H9 (cell line): Measurements from ENCODE around the gene PSMA6. TPM values are rescaled to one million over a fixed set of nuclear protein-coding genes. Genes with fewer than 3 reads are reported as not detected.

Experiments
- DNase-seq: peaks from one replicate; pipeline ENCODE4 v3.0.0-alpha.2; 2017
- H2AFZ ChIP-seq: one replicate; pipeline ENCODE4 v1.6.1; 2013; ENCODE audit warnings: mild to moderate bottlenecking, low read length, control low read depth, moderate library complexity
- H2AK5ac ChIP-seq: 2 replicates; pipeline ENCODE4 v1.6.1; 2013; ENCODE audit warnings: low read length, control low read depth, mixed read lengths; ENCODE audit not compliant: insufficient read length
- H2BK120ac ChIP-seq: one replicate; pipeline ENCODE4 v1.6.1; 2013; ENCODE audit warnings: low read depth, mild to moderate bottlenecking, low read length, control low read depth, inconsistent platforms; ENCODE audit not compliant: poor library complexity, severe bottlenecking
- H2BK12ac ChIP-seq: 2 replicates; pipeline ENCODE4 v1.6.1; 2013; ENCODE audit warnings: low read length, control low read depth, mixed read lengths, low read depth; ENCODE audit not compliant: insufficient read length
- H2BK15ac ChIP-seq: 2 replicates; pipeline ENCODE4 v1.6.1; 2013; ENCODE audit warnings: low read depth, low read length, control low read depth
- H2BK20ac ChIP-seq: one replicate; pipeline ENCODE4 v1.6.1; 2013; ENCODE audit warnings: low read depth, mild to moderate bottlenecking, low read length, control low read depth, inconsistent platforms; ENCODE audit not compliant: poor library complexity, severe bottlenecking
- H2BK5ac ChIP-seq: 2 replicates; pipeline ENCODE4 v1.6.1; 2013; ENCODE audit warnings: low read length, control low read depth, mixed read lengths; ENCODE audit not compliant: insufficient read length
- H3K14ac ChIP-seq: 2 replicates; pipeline ENCODE4 v1.6.1; 2013; ENCODE audit warnings: low read length, control low read depth; ENCODE audit not compliant: insufficient read depth
- H3K18ac ChIP-seq: 2 replicates; pipeline ENCODE4 v1.6.1; 2013; ENCODE audit warnings: low read depth, mild to moderate bottlenecking, mixed read lengths, low read length, control low read depth; ENCODE audit not compliant: insufficient read length
- H3K23ac ChIP-seq: 2 replicates; pipeline ENCODE4 v1.6.1; 2013; ENCODE audit warnings: low read length, control low read depth, mixed read lengths, low read depth; ENCODE audit not compliant: insufficient read length
- H3K23me2 ChIP-seq: 2 replicates; pipeline ENCODE4 v1.6.1; 2013; ENCODE audit warnings: low read depth, mild to moderate bottlenecking, mixed read lengths, low read length, control low read depth; ENCODE audit not compliant: insufficient read length, poor library complexity, severe bottlenecking
- H3K27ac ChIP-seq: 2 replicates; pipeline ENCODE4 v1.5.1; 2013; ENCODE audit warnings: low read length, control low read depth, mixed read lengths, low read depth; ENCODE audit not compliant: insufficient read length
- H3K27me3 ChIP-seq: 2 replicates; pipeline ENCODE4 v1.6.1; 2013; ENCODE audit warnings: low read length, control low read depth, inconsistent platforms; ENCODE audit not compliant: insufficient read depth
- H3K4ac ChIP-seq: 2 replicates; pipeline ENCODE4 v1.6.1; 2013; ENCODE audit warnings: low read depth, mild to moderate bottlenecking, control low read depth, inconsistent platforms, low read length, moderate library complexity
- H3K4me1 ChIP-seq: 2 replicates; pipeline ENCODE4 v1.6.1; 2013; ENCODE audit warnings: low read length, control low read depth, inconsistent platforms; ENCODE audit not compliant: insufficient read depth
- H3K4me2 ChIP-seq: 2 replicates; pipeline ENCODE4 v1.6.1; 2013; ENCODE audit warnings: low read length, control low read depth, mixed read lengths; ENCODE audit not compliant: insufficient read length, insufficient read depth
- H3K56ac ChIP-seq: 2 replicates; pipeline ENCODE4 v1.6.1; 2013; ENCODE audit warnings: low read depth, mild to moderate bottlenecking, mixed read lengths, low read length, control low read depth; ENCODE audit not compliant: insufficient read length
- H3K79me1 ChIP-seq: 2 replicates; pipeline ENCODE4 v1.6.1; 2013; ENCODE audit warnings: low read depth, mild to moderate bottlenecking, moderate library complexity, low read length, control low read depth, inconsistent platforms; ENCODE audit not compliant: insufficient read depth, poor library complexity, severe bottlenecking
- H3K79me2 ChIP-seq: 2 replicates; pipeline ENCODE4 v1.6.1; 2013; ENCODE audit warnings: low read length, control low read depth, inconsistent platforms; ENCODE audit not compliant: insufficient read depth
- H3K9ac ChIP-seq: 2 replicates; pipeline ENCODE4 v1.6.1; 2013; ENCODE audit warnings: low read length, control low read depth, mixed read lengths; ENCODE audit not compliant: insufficient read length; ENCODE audit errors: extremely low read depth
- H3K9me3 ChIP-seq: one replicate; pipeline ENCODE4 v1.6.1; 2013; ENCODE audit warnings: low read depth, low read length, inconsistent platforms; ENCODE audit not compliant: control insufficient read depth
- H3T11ph ChIP-seq: one replicate; pipeline ENCODE4 v1.6.1; 2013; ENCODE audit warnings: mild to moderate bottlenecking, low read length, control low read depth, inconsistent platforms
- H4K20me1 ChIP-seq: one replicate; pipeline ENCODE4 v1.6.1; 2013; ENCODE audit not compliant: control insufficient read depth, insufficient read length, insufficient read depth
- H4K5ac ChIP-seq: 2 replicates; pipeline ENCODE4 v1.6.1; 2013; ENCODE audit warnings: low read depth, mild to moderate bottlenecking, mixed read lengths, low read length, control low read depth; ENCODE audit not compliant: insufficient read length
- H4K8ac ChIP-seq: replicated peaks from 2 replicates; pipeline ENCODE4 v1.6.1; 2013; ENCODE audit warnings: low read length, control low read depth, mixed read lengths, low read depth; ENCODE audit not compliant: insufficient read length
- H4K91ac ChIP-seq: 2 replicates; pipeline ENCODE4 v1.6.1; 2013; ENCODE audit warnings: low read depth, mild to moderate bottlenecking, moderate library complexity, mixed read lengths, low read length, control low read depth; ENCODE audit not compliant: insufficient read length
- H3K27ac Mint-ChIP-seq, 3 experiments: 2 replicates in 2 of 3; 3 replicates in 1 of 3; pipeline ENCODE4 v1.8.0; 2020 to 2021; ENCODE audit warnings: mixed read lengths in 3 of 3, mild to moderate bottlenecking in 1 of 3, moderate library complexity in 1 of 3
- H3K27me3 Mint-ChIP-seq: 2 replicates; pipeline ENCODE4 v1.8.0; 2021; ENCODE audit warnings: low read depth, mild to moderate bottlenecking, moderate library complexity, mixed read lengths
- H3K36me3 Mint-ChIP-seq, 3 experiments: 2 replicates in 2 of 3; 3 replicates in 1 of 3; pipeline ENCODE4 v1.8.0; 2020 to 2021; ENCODE audit warnings: low read depth in 3 of 3, mixed read lengths in 3 of 3; ENCODE audit not compliant: insufficient read depth in 1 of 3
- H3K4me1 Mint-ChIP-seq, 2 experiments: 2 replicates each; pipeline ENCODE4 v1.8.0; 2020; ENCODE audit warnings: mixed read lengths in 2 of 2
- H3K4me3 Mint-ChIP-seq, 2 experiments: 2 replicates in 1 of 2; 3 replicates in 1 of 2; pipeline ENCODE4 v1.8.0; 2020 to 2021; ENCODE audit warnings: mild to moderate bottlenecking in 2 of 2, mixed read lengths in 2 of 2, moderate library complexity in 1 of 2
- H3K9me3 Mint-ChIP-seq, 2 experiments: 2 replicates in 1 of 2; 3 replicates in 1 of 2; pipeline ENCODE4 v1.8.0; 2020; ENCODE audit warnings: mild to moderate bottlenecking in 2 of 2, mixed read lengths in 2 of 2, moderate library complexity in 1 of 2
- WGBS: extraction: QIAGEN DNeasy Blood & Tissue Kit; methylation state at CpG from one replicate; pipeline ENCODE4 v1.1.7; 2013; ENCODE audit warnings: missing lambda C conversion rate, low lambda C conversion rate, mixed read lengths; ENCODE audit not compliant: insufficient read length; ENCODE audit errors: extremely low coverage; 5-methylcytosine and 5-hydroxymethylcytosine counted together
- total RNA-seq: library from RNA; stranded (reverse); gene quantifications from 2 replicates; pipeline ENCODE4 v1.2.1, GENCODE V29; 2021
- TF ChIP-seq, protein P1 (sequence below): fragments of 200-600 bp; sonication (generic); conservative IDR thresholded peaks from 3 replicates; pipeline ENCODE4 v1.8.0; 2021; ENCODE audit warnings: antibody characterized with exemption, mild to moderate bottlenecking

The PSMA6 gene
- total RNA-seq, 1 experiment from 2014 or later: 255 TPM

DNA sequence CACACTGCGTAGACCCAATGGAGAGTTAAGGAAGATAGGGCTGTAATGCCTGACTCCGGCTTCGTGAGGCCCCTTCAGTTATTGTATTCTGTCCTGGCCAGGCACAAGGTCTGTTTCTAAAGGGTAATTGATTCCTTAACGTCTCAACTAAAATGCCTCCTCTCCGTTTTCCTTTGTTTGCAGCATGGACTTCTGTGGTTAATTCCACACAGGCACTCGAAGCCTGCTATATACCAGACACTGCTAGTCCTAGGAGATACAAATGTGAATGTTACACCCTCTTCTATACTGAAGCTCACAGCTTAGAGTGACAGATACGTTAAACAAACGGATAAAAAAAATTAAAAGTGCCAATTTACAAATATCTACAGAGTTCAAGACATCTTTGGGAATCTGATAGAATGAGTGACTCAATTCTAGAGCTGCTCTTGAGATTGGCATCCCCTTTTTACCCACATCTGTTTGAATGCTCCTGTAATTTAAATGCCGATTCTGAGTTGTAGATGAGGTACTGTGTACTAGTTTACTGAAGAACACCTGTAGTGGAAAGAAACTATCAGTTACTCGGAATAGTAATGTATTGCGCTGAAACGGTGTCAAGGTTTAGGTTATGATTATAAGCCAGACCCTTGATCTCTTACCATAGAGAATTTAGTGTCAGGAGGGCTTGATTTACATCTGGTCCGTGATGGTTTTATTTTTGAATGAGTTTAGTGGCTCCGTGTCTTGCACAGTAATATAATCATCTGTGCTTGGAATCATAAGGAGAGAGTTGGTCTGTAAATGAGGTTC lies 784 bp downstream of the PSMA6 start:
- H3K14ac ChIP-seq: peak overlapping the region; percentile 79
- no peak overlapping the region for H4K91ac ChIP-seq
- no peaks in the 10 kb centered on the region for H4K20me1 ChIP-seq
- WGBS: no CpG with 5 or more reads among the region's 14 CpGs
- H2AFZ ChIP-seq: no peak overlapping the region
- H3K9me3 ChIP-seq: no peaks in the 10 kb centered on the region
- peaks cover 30% of the 10 kb centered on the region for H3K79me2 ChIP-seq
- Mint-ChIP-seq H3K36me3 (peaks cover 3 to 8% (median 7%) of the 10 kb centered on the region in 3 experiments; a peak in 3 of 7 replicates), H3K4me3 (peak overlapping the region; percentile 99 to 100), H3K27ac (peak overlapping the region; percentile 93 to 100 (median 99)), H3K9me3 (no peaks in the 10 kb centered on the region), H3K27me3 (no peaks in the 10 kb centered on the region; the same call in 1 of the 2 replicates), H3K4me1 (peaks cover 17 to 25% of the 10 kb centered on the region in 2 experiments)
- H2BK12ac ChIP-seq: no peak overlapping the region
- H2BK5ac ChIP-seq: peak overlapping the region; percentile 32
- H3K18ac ChIP-seq: peak overlapping the region; percentile 78
- H4K8ac ChIP-seq: no peak overlapping the region
- H2BK120ac ChIP-seq: no peak overlapping the region
- TF ChIP-seq, protein P1, sequence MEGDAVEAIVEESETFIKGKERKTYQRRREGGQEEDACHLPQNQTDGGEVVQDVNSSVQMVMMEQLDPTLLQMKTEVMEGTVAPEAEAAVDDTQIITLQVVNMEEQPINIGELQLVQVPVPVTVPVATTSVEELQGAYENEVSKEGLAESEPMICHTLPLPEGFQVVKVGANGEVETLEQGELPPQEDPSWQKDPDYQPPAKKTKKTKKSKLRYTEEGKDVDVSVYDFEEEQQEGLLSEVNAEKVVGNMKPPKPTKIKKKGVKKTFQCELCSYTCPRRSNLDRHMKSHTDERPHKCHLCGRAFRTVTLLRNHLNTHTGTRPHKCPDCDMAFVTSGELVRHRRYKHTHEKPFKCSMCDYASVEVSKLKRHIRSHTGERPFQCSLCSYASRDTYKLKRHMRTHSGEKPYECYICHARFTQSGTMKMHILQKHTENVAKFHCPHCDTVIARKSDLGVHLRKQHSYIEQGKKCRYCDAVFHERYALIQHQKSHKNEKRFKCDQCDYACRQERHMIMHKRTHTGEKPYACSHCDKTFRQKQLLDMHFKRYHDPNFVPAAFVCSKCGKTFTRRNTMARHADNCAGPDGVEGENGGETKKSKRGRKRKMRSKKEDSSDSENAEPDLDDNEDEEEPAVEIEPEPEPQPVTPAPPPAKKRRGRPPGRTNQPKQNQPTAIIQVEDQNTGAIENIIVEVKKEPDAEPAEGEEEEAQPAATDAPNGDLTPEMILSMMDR: no peak
- H3K4me2 ChIP-seq: peak overlapping the region; percentile 73
- no peak overlapping the region for H2AK5ac ChIP-seq
- peak overlapping the region; percentile 96 for H3K9ac ChIP-seq
- no peak overlapping the region for H2BK20ac ChIP-seq
- no peaks in the 10 kb centered on the region for H3K79me1 ChIP-seq
- H3T11ph ChIP-seq: no peak overlapping the region
- no peak overlapping the region for H2BK15ac ChIP-seq
- H3K27me3 ChIP-seq: no peaks in the 10 kb centered on the region
- H3K27ac ChIP-seq: peak overlapping the region; percentile 16
- H3K4ac ChIP-seq: no peak overlapping the region
- no peak for DNase-seq
- no peak overlapping the region for H3K23ac ChIP-seq
- peak overlapping the region; percentile 10 for H4K5ac ChIP-seq
- no peak overlapping the region for H3K56ac ChIP-seq
- peaks cover 4% of the 10 kb centered on the region for H3K23me2 ChIP-seq
- H3K4me1 ChIP-seq: peaks cover 2% of the 10 kb centered on the region; the same call in 1 of the 2 replicates
